Activated T-cell treated with anti-CD3 and anti-CD28 coated beads for 1 hour (primary cell): ENCODE measurements around the gene RPS6KA6.
"Not testable (repeated sequence)": the region's sequence is repeated elsewhere in the genome, so short reads cannot be mapped to it uniquely, and the experiment has no call there.

ENCODE experiments used
- DNase-seq: peaks from one replicate; pipeline ENCODE4 v3.0.0-alpha.2; 2020; ENCODE audit warnings: low read depth

Gene RPS6KA6

DNA sequence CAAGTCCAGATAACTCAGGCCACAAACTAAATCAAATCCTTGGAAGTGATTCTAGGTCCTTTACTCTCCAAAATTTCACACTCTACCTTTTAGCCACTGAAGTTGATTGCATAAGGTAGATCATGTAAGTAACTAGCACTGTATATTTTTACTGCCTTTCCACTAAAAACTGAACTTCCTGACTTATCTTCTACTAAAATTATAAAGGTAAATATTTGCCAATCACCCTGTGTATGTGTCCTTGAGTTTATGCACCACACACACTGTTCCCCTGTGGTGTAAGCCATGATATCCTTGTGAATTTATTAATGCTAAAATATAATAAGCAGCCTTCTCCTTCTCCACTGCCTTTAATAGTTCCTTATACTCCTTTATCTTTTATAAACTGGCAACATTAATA lies 25.6 kb downstream of the RPS6KA6 start:
- DNase-seq = no peak

DNA sequence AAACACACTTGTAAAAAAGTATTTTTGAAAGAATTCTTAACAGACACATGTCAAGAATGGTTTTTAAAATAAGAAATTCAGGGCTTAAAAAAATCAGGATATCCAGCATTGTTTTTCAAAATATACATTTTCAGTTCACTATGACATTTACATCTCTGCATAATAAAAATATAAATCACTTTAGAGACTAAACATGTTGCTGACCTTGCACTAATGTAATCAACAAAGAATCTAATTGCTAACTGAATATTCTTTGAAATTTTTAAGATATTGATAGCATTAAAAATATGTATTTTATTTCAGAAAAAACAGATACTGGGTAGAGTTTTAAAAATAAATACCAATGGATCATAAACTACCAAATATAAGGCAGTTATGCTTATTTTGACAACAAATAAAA lies 26.4 kb downstream of the RPS6KA6 start:
- DNase-seq = no peak

DNA sequence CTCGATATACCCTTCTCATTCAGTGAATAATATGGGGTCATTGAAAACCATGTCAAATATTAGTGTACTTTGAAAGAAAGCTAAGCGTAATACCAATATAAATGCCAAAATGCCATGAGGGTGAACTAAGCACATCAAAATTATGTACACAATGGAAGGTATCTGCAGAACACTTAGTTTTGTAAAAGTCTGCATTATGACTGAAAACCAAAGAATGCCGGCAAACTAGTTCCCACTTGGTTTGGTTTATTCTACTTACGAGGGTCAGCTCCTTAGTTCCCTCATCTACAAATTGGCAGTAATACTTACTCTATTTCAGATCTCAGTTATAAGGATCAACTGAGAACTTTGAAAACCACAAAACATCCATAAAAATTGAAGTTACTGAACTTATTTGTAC lies 27.3 kb downstream of the RPS6KA6 start:
- DNase-seq = no peak

DNA sequence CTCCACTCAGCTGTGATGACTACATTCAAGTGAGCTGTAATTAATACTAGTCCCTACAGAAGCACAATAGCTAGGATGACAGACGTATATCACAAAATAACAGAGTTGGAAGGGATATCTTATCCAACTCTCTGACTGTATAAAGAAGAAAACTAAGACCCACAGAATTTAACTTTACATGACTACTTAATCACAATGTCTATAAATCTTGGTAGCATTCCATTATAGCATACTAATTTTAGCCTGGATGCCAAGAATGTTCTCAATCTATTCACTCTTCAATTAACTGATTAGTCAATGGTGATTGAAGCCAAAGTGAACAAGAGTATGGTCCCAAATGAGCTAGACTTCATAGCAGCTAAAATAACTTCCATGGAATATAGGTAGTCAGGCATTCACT lies 31.2 kb downstream of the RPS6KA6 start:
- no peak for DNase-seq

DNA sequence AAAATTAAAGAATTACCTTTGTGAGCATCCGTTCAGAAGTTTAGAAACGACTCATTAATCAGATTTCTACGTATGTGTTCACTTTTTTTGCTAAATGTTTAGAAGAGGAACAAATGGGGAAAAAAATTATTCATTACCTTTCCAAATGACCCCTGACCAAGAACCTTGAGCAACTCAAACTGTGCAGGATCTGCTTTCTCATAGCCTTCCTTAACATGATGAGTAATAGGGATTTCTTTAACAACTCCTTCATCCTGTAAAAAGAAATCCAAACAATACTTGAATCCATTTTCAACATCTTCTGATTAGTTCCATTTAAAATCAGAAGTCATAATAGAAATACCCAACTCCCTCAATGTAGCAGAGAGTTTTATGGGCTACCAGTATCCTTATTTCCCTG lies 32.1 kb downstream of the RPS6KA6 start:
- DNase-seq = no peak

DNA sequence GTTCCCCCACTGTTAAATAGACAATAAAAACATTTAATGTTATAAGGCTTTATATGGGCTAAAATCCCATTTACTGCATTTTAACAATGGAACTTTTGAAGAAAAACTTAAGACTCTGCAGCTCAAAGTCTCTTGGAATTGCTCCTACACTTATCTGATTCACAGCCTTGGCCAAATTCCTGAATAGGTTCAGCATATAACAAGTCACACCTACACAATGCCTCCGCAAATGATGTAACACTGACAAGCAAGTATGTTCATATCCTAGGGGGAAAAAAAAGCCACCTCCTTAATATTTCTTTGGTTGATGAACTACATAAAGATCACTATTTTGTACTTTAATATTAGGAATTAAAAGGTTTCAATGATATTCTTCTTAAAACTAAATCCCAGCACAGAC lies 34.5 kb downstream of the RPS6KA6 start:
- no peak for DNase-seq

DNA sequence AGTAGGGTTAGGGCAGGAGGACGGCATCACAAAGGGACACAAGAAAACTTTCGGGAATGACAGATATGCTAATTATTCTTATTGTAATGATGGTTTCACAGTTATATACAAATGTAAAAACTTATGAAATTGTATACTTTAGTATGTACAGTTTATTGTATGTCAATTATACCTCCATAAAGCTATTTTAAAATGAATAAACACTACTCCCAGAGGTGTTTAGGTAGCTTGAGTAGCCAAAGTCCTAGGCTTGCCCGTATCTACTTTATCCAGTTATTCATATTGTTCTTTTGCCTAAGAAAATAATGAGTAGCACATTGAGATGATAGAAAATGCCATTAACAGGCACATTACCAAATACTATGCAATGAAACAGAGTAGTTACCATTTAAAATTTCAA lies 43.0 kb downstream of the RPS6KA6 start:
- no peak for DNase-seq

DNA sequence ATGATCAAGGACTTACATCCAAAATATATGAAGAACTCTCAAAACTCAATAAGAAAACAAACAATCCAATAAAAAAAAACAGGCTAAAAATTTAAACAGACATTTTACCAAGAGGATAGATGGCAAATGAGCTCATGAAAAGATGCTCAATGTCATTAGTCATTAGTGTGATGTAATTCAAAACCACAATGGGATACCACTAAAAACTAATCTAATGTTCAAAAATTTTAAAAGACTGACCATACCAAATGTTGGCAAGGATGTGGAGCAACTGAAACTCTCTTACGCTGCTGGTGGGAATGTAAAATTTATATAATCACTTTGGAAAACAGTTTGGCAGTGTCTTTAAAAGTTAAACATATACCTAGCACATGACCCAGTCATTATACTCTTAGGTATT lies 43.7 kb downstream of the RPS6KA6 start:
- DNase-seq = no peak

DNA sequence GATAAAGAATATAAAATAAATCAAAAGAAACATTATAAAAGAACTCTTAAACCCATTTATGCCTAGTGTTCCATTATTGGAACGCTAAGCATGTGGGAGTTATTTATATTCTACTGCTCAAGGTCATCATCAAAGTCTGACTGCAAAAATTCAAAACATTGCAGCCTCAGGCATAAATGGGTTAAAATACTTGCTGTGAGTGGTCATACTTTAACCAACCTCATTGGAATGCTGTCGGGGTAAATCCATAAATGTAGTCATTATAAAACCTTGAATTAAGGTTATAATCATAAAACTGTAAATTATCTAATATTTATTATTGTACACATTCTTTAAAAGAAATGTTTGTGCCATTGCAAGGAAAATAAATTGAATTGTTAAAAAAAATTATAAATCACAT lies 55.0 kb downstream of the RPS6KA6 start:
- no peak for DNase-seq

DNA sequence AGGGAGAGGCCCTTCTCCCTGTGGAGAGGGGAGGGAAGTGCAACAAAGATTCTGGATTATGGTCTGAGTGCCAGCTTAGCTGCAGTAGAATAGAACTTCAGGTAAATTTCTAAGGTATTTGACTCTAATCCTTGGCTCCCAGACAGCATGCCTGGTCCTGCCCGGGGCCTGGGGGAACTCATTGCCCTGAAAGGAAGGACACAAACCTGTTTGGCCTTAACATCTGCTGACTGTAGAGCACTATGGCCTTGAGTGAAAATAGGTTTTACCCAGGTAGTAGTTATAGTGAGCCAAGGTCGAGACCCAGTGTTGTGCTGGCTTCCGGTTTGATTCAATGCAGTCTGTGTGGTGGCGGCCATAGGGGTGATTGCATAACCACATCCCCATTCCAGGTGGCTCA lies 64.4 kb downstream of the RPS6KA6 start:
- DNase-seq = no peak

DNA sequence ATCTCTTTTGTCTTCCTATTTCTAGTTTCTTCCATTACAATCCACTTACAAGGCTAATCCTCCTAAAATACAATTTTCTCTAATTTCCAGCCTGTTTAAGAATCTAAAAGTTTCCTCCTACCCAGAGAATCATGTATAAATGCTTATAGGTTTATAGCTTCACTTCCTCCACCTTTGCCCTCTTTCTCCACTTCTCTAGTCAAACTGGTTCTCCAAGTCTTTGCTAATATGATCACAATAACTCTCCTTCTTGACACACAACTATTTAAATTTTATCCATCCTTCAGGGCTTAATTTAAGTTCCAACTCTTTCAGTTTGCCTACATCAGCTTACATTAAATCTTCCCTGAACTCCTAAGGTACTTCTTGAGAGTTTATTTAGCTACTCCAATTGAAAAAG lies 69.2 kb downstream of the RPS6KA6 start:
- no peak for DNase-seq

DNA sequence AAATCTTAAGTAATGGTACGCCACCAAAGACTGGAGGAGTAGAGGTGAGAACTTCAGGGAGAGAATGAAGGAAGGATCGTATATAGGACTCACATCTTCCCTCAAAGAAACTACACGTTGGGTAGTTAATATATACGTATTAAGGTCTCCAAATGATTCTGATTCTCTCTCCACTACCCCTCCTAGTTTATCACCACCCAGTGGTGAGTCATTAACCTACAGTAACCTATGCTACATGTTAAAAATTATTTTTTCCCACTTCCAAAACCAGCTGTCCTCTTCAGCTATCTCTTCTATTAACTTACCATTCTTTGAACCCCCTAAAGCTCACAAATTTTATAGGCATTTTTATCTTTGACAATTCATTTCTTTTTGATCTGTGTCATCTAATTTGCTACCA lies 69.7 kb downstream of the RPS6KA6 start:
- DNase-seq = no peak

DNA sequence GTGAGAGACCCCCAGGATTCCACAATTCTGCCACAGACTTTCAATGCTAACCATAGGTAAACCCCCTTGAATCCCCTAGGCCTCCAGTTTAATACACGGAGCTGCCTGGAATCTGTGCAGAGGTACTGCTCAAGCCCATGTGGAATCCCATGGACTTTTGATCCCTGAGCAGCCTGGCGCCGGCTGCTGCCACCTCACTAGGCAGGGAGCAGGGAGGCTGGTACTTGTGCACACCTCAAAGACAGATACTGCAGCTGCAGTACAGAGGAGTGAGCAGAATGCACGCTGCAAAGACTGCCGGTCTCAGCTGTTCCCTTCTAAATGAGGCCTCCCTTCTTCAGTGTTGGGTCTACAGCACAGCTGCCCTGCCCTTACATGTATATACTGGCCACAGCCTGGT lies 79.4 kb downstream of the RPS6KA6 start:
- no peak for DNase-seq

DNA sequence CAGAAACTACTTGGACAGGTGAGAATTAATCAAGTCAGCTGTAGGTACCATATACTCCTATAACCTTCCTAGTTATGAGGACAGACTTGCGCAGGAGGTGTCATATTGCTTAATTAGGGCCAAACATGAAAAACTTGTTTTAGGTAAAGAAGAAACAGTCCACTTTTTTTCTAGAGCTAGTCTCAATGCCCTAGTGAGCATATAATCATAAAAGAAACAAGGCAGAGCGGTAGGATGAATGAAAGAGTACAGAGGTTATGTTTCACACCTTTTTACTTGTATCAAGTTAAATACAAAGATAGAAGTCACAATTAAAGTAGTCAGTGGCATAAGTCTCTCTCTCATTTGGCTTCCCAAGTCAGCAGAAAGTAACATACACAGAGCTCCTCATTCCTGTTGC lies 88.9 kb downstream of the RPS6KA6 start:
- DNase-seq = no peak

DNA sequence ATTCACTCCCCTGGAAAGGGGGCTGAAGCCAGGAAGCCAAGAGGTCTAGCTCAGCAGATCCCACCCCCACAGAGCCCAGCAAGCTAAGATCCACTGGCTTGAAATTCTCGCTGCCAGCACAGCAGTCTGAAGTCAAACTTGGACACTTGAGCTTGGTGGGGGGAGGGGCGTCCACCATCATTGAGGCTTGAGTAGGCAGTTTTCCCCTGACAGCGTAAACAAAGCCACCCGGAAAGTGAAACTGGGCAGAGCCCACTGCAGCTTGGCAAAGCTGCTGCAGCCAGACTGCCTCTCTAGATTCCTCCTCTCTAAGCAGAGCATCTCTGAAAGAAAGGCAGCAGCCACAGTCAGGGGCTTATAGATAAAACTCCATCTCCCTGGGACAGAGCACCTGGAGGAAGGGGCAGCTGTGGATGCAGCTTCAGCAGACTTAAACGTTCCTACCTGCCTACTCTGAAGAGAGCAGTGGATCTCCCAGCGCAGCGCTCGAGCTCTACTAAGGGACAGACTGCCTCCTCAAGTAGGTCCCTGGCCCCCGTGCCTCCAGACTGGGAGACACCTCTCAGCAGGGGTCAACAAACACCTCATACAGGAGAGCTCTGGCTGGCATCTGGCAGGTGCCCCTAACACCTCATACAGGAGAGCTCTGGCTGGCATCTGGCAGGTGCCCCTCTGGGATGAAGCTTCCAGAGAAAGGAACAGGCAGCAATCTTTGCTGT lies 108.4 kb downstream of the RPS6KA6 start:
- DNase-seq = not testable (repeated sequence)

DNA sequence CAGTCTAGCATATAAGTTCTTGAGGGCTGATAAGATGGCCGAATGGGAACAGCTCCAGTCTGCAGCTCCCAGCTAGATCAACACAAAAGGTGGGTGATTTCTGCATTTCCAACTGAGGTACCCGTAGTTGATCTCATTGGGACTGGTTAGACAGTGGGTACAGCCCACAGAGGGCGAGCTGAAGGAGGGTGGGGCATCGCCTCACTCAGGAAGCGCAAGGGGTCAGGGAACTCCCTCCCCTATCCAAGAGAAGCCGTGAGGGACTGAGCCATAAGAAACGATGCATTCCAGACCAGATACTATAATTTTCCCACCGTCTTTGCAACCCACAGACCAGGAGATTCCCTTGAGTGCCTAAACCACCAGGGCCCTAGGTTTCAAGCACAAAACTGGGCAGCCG lies 109.0 kb downstream of the RPS6KA6 start:
- DNase-seq = no peak

DNA sequence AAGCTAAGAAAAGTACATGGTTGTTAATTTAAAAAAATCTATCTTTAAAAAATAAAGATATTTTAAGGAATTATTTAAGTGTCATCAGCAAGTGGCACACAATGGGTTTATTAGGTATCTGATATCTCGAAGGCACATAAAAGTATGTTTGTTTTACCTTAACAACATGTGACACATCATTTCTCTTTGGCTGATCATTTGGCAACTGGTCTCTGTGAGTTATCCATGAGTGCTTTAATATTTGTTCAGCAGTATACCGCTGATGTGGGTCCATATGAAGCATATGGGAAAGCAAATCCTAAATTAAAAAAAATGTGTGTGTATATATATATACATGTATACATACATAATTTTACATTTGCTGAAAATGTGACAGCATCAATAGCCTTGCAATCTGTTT lies 123.2 kb downstream of the RPS6KA6 start:
- DNase-seq = no peak

DNA sequence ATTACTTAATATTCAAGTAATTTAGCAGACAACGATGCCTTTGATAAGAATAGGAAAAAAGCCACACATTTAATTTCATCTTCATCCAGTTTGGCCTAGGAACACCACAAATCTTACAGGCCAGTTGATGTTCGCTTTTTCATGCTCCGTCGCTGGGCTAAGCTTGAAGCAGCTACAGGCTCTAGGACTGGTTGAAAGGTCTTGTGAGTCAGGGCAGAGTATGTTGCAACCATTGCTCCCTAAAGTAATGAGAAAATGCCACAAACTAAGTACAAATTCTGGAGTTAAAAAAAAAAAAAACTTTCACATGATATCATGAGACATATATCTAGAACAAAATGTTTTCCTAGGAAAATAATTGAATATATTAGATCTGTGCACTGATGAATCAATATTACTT lies 123.8 kb downstream of the RPS6KA6 start:
- no peak for DNase-seq

DNA sequence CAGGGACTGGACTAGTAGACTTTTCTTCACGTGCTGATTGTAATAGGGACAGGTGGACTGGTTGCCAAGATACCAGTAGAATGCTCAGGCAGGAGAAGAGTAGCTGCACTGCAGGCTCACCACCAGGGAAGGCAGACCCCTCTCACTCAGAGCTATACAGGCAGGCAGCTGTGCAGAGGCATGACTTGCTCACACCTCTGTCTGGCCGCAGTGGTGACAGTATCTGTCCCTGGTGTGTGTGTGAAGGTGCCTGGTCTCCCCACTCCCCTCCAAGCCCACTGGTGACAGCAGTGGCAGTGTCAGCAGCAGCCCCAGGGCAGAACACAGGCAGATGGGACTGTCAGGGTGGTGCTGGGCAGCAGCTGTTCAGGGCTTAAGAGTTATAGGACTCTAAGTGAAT lies 140.7 kb downstream of the RPS6KA6 start:
- no peak for DNase-seq

DNA sequence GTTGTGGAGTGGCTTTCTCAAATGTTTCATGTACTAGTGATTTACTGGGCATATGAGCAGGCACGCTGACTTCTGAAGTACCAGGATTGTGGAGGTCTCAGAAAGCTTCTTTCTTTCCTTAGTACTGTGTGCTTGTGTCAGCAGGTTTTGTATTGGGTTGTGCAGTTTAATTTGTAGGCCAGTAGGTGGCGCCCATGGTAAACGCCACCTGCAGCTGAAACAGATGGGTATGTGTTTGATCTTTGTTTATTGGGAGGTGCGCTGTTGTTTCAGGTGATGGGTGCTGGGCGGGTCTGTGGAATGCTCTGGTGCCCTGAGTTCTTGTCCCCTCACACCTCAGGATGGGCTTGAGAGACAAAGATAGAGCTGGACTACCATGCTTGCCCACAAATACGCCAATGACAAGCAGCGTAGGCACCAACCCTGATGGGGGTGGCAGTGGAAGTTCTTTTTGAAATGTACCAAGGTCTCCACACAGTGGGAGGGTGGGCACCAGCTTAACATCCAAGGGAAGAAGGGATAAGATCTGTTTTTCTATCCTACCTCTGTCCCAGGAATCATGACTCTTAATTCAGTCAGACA lies 141.5 kb downstream of the RPS6KA6 start:
- no peak for DNase-seq

DNA sequence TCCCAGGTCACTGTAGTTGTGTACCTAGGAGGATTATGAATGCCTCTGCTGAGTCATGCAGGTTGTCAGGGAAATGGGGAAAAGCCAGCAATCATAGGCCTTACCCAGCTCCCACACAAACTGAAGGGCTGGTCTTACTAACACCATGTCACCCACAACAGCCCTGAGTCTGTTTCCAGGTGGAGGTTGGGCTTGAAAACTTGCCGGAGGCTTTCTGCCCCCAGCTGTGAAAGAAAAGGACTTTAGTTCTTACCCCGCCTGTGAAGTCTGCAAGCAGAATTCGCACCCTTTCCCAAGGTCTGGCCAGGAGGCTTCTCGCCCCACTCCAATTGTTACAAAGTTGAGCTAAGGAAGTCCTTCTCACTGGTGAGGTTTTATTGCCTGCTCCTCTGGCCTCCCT lies 143.9 kb downstream of the RPS6KA6 start:
- no peak for DNase-seq
